Neural crest cell (in vitro differentiated cells): Measurements from ENCODE around the gene RSPRY1. TPM values are rescaled to one million over a fixed set of nuclear protein-coding genes. Genes with fewer than 3 reads are reported as not detected.
"Not testable (repeated sequence)": the region's sequence is repeated elsewhere in the genome, so short reads cannot be mapped to it uniquely, and the experiment has no call there.

Experiments
- DNase-seq: peaks from one replicate; pipeline ENCODE4 v3.0.0; 2021; ENCODE audit warnings: low read depth, mixed read lengths, low spot score
- H3K27ac Mint-ChIP-seq: one replicate; pipeline ENCODE4 v1.8.0; 2021; ENCODE audit warnings: mild to moderate bottlenecking, mixed read lengths; ENCODE audit not compliant: unreplicated experiment
- H3K27me3 Mint-ChIP-seq: 2 replicates; pipeline ENCODE4 v1.8.0; 2021; ENCODE audit warnings: low read depth, mild to moderate bottlenecking, mixed read lengths
- H3K36me3 Mint-ChIP-seq: 2 replicates; pipeline ENCODE4 v1.8.0; 2021; ENCODE audit warnings: low read depth, mild to moderate bottlenecking, mixed read lengths
- H3K4me1 Mint-ChIP-seq: 2 replicates; pipeline ENCODE4 v1.8.0; 2021; ENCODE audit warnings: mixed read lengths
- H3K4me3 Mint-ChIP-seq: one replicate; pipeline ENCODE4 v1.8.0; 2021; ENCODE audit warnings: mild to moderate bottlenecking, mixed read lengths
- H3K9me3 Mint-ChIP-seq: 2 replicates; pipeline ENCODE4 v1.8.0; 2021; ENCODE audit warnings: mixed read lengths
- total RNA-seq: library from RNA; stranded (reverse); gene quantifications from 2 replicates; pipeline ENCODE4 v1.2.1, GENCODE V29; 2021
- TF ChIP-seq, protein P1 (sequence below): fragments of 200-600 bp; sonication (generic); conservative IDR thresholded peaks from 2 replicates; pipeline ENCODE4 v1.5.0; 2021; ENCODE audit warnings: antibody characterized with exemption, mild to moderate bottlenecking

Gene RSPRY1
- total RNA-seq, 1 donor from 2014 or later, result 53.4 TPM

DNA sequence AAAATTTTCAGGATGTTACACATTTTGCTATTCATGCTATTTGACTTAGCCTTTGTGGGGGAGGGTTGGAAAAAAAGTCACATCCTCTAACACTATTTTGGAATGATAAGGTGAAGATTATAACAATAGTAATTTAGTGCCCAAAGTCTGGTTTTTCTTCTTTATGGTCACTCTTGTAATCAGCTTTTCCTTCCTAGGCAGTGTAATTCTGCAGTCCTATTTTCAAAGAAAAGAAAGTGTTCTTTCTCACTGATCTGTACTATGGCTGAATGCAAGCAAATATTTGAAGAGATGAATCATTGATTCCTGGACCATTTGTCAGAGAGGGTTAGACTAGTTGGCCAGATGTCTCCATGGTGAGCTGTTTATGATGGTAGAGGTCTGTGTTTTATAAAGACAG is 8.4 kb downstream of the RSPRY1 start:
- TF ChIP-seq, protein P1, sequence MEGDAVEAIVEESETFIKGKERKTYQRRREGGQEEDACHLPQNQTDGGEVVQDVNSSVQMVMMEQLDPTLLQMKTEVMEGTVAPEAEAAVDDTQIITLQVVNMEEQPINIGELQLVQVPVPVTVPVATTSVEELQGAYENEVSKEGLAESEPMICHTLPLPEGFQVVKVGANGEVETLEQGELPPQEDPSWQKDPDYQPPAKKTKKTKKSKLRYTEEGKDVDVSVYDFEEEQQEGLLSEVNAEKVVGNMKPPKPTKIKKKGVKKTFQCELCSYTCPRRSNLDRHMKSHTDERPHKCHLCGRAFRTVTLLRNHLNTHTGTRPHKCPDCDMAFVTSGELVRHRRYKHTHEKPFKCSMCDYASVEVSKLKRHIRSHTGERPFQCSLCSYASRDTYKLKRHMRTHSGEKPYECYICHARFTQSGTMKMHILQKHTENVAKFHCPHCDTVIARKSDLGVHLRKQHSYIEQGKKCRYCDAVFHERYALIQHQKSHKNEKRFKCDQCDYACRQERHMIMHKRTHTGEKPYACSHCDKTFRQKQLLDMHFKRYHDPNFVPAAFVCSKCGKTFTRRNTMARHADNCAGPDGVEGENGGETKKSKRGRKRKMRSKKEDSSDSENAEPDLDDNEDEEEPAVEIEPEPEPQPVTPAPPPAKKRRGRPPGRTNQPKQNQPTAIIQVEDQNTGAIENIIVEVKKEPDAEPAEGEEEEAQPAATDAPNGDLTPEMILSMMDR, result no peak
- no peak for DNase-seq
- H3K4me1 Mint-ChIP-seq, result peaks cover 23% of the 10 kb centered on the region
- H3K27ac Mint-ChIP-seq, result no peak overlapping the region
- H3K9me3 Mint-ChIP-seq, result peaks cover 3% of the 10 kb centered on the region
- H3K36me3 Mint-ChIP-seq, result peaks cover 12% of the 10 kb centered on the region
- no peak overlapping the region for H3K4me3 Mint-ChIP-seq
- no peaks in the 10 kb centered on the region for H3K27me3 Mint-ChIP-seq

DNA sequence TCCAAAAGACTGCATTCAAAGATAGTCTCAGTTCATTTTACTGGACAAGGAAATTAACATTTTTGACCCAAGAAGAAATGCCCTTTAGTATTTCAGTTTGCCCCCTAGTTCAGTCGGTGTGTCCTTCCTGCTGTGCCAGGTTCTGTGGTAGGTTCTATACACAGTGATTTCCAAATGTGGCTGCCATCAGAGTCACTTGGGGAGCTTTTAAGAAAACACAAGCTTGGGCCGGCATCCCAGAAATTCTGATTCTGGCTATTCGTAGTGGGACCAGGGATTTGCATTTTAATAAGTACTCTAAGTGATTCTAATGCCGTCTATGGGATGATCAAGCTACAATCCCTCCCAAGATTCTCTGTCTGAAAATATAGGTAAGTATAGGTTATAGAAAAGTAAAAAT is 10.2 kb downstream of the RSPRY1 start:
- H3K36me3 Mint-ChIP-seq, result peaks cover 12% of the 10 kb centered on the region
- no peak overlapping the region for H3K4me3 Mint-ChIP-seq
- H3K27ac Mint-ChIP-seq, result no peak overlapping the region
- TF ChIP-seq, protein P1, result no peak
- peaks cover 23% of the 10 kb centered on the region for H3K4me1 Mint-ChIP-seq
- DNase-seq, result no peak
- no peaks in the 10 kb centered on the region for H3K27me3 Mint-ChIP-seq
- peaks cover 3% of the 10 kb centered on the region for H3K9me3 Mint-ChIP-seq

DNA sequence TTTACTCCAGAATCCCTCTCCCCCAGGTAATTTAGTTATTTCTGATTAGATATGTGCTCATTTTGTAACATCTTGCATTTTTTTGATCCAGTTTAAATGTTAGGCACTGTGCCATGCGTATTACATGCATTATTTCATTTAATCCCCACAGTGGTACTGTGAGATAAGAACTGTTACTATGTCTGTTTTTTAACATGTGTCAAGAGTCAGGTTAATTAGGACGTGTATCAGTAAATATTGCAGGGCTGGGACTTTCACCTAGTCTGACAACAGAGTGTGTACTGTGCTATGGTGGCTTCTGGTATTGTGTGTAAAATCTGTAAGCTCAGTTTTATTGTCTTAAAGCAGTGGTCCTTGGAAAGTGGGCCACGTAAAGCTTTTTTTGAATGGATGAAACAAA is 10.6 kb downstream of the RSPRY1 start:
- no peak for DNase-seq
- TF ChIP-seq, protein P1, result no peak
- Mint-ChIP-seq H3K9me3 (peaks cover 3% of the 10 kb centered on the region), H3K27me3 (no peaks in the 10 kb centered on the region), H3K4me1 (peaks cover 23% of the 10 kb centered on the region), H3K4me3 (no peak overlapping the region), H3K36me3 (peaks cover 12% of the 10 kb centered on the region), H3K27ac (no peak overlapping the region)

DNA sequence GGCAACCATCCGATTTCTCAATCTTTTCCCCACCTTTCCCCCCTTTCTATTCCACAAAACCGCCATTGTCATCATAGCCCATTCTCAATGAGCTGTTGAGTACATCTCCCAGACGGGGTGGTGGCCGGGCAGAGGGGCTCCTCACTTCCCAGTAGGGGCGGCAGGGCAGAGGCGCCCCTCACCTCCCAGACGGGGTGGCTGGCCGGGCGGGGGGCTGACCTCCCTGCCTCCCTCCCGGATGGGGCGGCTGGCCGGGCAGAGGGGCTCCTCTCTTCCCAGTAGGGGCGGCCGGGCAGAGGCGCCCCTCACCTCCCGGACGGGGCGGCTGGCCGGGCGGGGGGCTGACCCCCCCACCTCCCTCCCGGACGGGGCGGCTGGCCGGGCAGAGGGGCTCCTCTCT is 14.2 kb downstream of the RSPRY1 start:
- H3K27ac Mint-ChIP-seq, H3K4me3 Mint-ChIP-seq, DNase-seq, H3K27me3 Mint-ChIP-seq, H3K9me3 Mint-ChIP-seq: not testable (repeated sequence)
- Mint-ChIP-seq H3K36me3 (peaks cover 21% of the 10 kb centered on the region), H3K4me1 (peaks cover 18% of the 10 kb centered on the region)

DNA sequence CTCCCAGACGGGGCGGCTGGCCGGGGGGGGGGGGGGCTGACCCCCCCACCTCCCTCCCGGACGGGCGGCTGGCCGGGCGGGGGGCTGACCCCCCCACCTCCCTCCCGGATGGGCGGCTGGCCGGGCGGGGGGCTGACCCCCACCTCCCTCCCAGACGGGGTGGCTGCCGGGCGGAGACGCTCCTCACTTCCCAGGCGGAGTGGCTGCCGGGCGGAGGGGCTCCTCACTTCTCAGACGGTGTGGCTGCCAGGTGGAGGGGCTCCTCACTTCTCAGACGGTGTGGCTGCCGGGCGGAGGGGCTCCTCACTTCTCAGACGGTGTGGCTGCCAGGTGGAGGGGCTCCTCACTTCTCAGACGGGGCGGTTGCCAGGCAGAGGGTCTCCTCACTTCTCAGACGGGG is 14.8 kb downstream of the RSPRY1 start:
- DNase-seq, H3K9me3 Mint-ChIP-seq, H3K27ac Mint-ChIP-seq, H3K27me3 Mint-ChIP-seq, H3K4me3 Mint-ChIP-seq: not testable (repeated sequence)
- H3K4me1 Mint-ChIP-seq, result peaks cover 18% of the 10 kb centered on the region
- peaks cover 26% of the 10 kb centered on the region for H3K36me3 Mint-ChIP-seq

DNA sequence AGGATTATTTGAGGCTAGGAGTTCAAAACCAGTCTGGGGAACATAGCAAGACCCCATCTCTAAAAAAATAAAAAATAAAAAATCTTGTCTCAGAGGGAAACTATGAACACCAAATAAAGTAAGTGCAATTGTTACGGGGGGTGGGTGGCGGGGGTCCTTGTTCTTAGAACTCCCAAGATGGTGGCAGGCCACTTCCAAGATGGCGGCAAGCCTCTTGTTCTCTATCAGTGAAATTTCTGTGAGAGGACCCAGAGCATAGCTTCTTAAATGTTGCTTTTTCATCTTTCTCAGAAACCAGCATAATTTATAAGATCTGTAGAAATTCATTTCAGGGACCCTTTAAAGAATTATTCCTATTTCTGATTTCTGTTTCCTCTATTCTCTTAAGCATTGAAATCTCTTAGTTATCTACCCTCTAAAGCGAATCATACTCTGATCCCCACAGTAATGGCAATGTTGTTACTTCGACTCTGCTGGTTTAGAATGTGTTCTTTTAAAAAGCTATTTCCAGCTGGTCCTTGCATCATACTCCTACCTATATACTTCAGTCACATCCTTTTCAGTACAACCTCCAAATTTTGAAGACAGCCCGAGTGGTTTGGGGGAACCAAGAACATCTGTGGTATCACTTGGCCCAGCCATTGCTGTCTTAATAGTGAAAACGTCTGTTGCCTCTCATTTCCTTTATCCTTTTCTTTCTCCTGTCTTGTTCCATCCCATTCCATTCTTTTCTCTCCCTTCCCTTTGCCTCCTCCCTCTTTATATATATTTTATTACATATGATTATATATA is 16.2 kb downstream of the RSPRY1 start:
- no peaks in the 10 kb centered on the region for H3K27me3 Mint-ChIP-seq
- DNase-seq, result no peak
- H3K9me3 Mint-ChIP-seq, result peaks cover 3% of the 10 kb centered on the region
- TF ChIP-seq, protein P1, result no peak
- H3K27ac Mint-ChIP-seq, result no peak overlapping the region
- H3K4me3 Mint-ChIP-seq, result no peak overlapping the region
- H3K36me3 Mint-ChIP-seq, result peaks cover 26% of the 10 kb centered on the region
- peaks cover 4% of the 10 kb centered on the region for H3K4me1 Mint-ChIP-seq
